ENCODE results near the gene PARVB. TPM values are rescaled to one million over a fixed set of nuclear protein-coding genes. Genes with fewer than 3 reads are reported as not detected.

The PARVB gene
- total and polyA plus RNA-seq, 9 of the 15 experiments (the other 6 are each of a cell fraction or from before 2014, with no cell fraction given) = 1.1 to 59.2 (median 29.2) TPM

- TF ChIP-seq PHF20 (IDR thresholded peaks at IDR 0.05; ENCODE audit: partially characterized antibody) (peak; percentile 39), ELF1 (tag; IDR thresholded peaks at IDR 0.05) (no peak), CHD4 (IDR thresholded peaks at IDR 0.05; ENCODE audit: insufficient read depth, insufficient replicate concordance, low read depth, low read length, poor library complexity, severe bottlenecking) (no peak), ZNF282 (CRISPR knock-in tag; IDR thresholded peaks at IDR 0.05) (no peak), ZFP30 (CRISPR knock-in tag; IDR thresholded peaks at IDR 0.05; ENCODE audit: borderline replicate concordance) (no peak), RFX7 (CRISPR knock-in tag; IDR thresholded peaks at IDR 0.05) (no peak), COPS2 (conservative IDR thresholded peaks at IDR 0.05) (no peak), MAX (CRISPR knock-in tag; IDR thresholded peaks at IDR 0.05) (peak; percentile 86), ZNF445 (CRISPR knock-in tag; IDR thresholded peaks at IDR 0.05; ENCODE audit: low read depth) (no peak), ARID2 (IDR thresholded peaks at IDR 0.05) (no peak), JUN (IDR thresholded peaks at IDR 0.05; ENCODE audit: borderline replicate concordance, low read depth, low read length) (no peak), JUN (CRISPR knock-in tag; IDR thresholded peaks at IDR 0.05; ENCODE audit: borderline replicate concordance) (0 out of 2 replicates have a peak, but pooled peaks have one; percentile 26), E2F3 (CRISPR knock-in tag; IDR thresholded peaks at IDR 0.05) (no peak), ZNF316 (IDR thresholded peaks at IDR 0.05) (no peak), TBP (optimal IDR thresholded peaks at IDR 0.05; ENCODE audit: low read depth, low read length) (peak; percentile 28), SRSF3 (IDR thresholded peaks at IDR 0.05; ENCODE audit: insufficient read depth, low read length) (no peak), POLR2B (IDR thresholded peaks at IDR 0.05; ENCODE audit: low read depth, partially characterized antibody) (peak; percentile 45), ZNF124 (CRISPR knock-in tag; IDR thresholded peaks at IDR 0.05) (no peak), E2F4 (CRISPR knock-in tag; IDR thresholded peaks at IDR 0.05; ENCODE audit: low read depth) (no peak), MYC (IDR thresholded peaks at IDR 0.05; ENCODE audit: low read depth, low read length) (peak; percentile 84), MYC (CRISPR knock-in tag; IDR thresholded peaks at IDR 0.05; ENCODE audit: borderline replicate concordance, low read depth) (peak; percentile 81; the same call in 1 of the 2 replicates), NR4A1 (CRISPR knock-in tag; IDR thresholded peaks at IDR 0.05) (no peak), NR4A1 (tag; IDR thresholded peaks at IDR 0.05) (no peak), ID3 (CRISPR knock-in tag; IDR thresholded peaks at IDR 0.05) (no peak), ID3 (tag; IDR thresholded peaks at IDR 0.05) (no peak), DPF2 (IDR thresholded peaks at IDR 0.05) (no peak), LEF1 (IDR thresholded peaks at IDR 0.05) (no peak), RFX1 (IDR thresholded peaks at IDR 0.05) (no peak), ZSCAN32 (CRISPR knock-in tag; IDR thresholded peaks at IDR 0.05) (no peak)
- TF ChIP-seq, protein P1, sequence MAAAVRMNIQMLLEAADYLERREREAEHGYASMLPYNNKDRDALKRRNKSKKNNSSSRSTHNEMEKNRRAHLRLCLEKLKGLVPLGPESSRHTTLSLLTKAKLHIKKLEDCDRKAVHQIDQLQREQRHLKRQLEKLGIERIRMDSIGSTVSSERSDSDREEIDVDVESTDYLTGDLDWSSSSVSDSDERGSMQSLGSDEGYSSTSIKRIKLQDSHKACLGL (CRISPR knock-in tag; IDR thresholded peaks at IDR 0.05; ENCODE audit: borderline replicate concordance, poor library complexity, severe bottlenecking) = peak; percentile 36
Measured at GRCh38 chr22:44023404-44024287, 456 bp upstream of the PARVB start (continued).
